ENCODE measurements around the gene MAP6D1.

Gene MAP6D1

GRCh38 chr3:183812761-183813445 is 12.5 kb downstream of the MAP6D1 start:
- no peak for ATAC-seq
- TF ChIP-seq ZNF70 (CRISPR knock-in tag; IDR thresholded peaks at IDR 0.05) = no peak
- no peak for TF ChIP-seq PPARA (CRISPR knock-in tag; IDR thresholded peaks at IDR 0.05; ENCODE audit: borderline replicate concordance)
- TF ChIP-seq ESRRG (CRISPR knock-in tag; IDR thresholded peaks at IDR 0.05) = no peak
- no peak for TF ChIP-seq CSDC2 (CRISPR knock-in tag; IDR thresholded peaks at IDR 0.05)
- TF ChIP-seq BACH2 (CRISPR knock-in tag; IDR thresholded peaks at IDR 0.05; ENCODE audit: borderline replicate concordance) = no peak
- TF ChIP-seq ZC3H10 (CRISPR knock-in tag; IDR thresholded peaks at IDR 0.05) = no peak
- no peak for TF ChIP-seq GLIS3 (CRISPR knock-in tag; IDR thresholded peaks at IDR 0.05)
- no peak for TF ChIP-seq PATZ1 (CRISPR knock-in tag; IDR thresholded peaks at IDR 0.05; ENCODE audit: borderline replicate concordance)
- no peak for TF ChIP-seq POU6F1 (CRISPR knock-in tag; IDR thresholded peaks at IDR 0.05; ENCODE audit: borderline replicate concordance, low read depth)
- no peak for TF ChIP-seq ARNTL (CRISPR knock-in tag; IDR thresholded peaks at IDR 0.05; ENCODE audit: borderline replicate concordance, low read depth)
- no peak for TF ChIP-seq ZFP30 (CRISPR knock-in tag; IDR thresholded peaks at IDR 0.05)
- TF ChIP-seq SNAI2 (CRISPR knock-in tag; IDR thresholded peaks at IDR 0.05) = no peak

- TF ChIP-seq ZC3H10 (CRISPR knock-in tag; IDR thresholded peaks at IDR 0.05) (no peak), ARNTL (CRISPR knock-in tag; IDR thresholded peaks at IDR 0.05; ENCODE audit: borderline replicate concordance, low read depth) (no peak), TSHZ2 (CRISPR knock-in tag; IDR thresholded peaks at IDR 0.05) (no peak), CSDC2 (CRISPR knock-in tag; IDR thresholded peaks at IDR 0.05) (no peak), PPARA (CRISPR knock-in tag; IDR thresholded peaks at IDR 0.05; ENCODE audit: borderline replicate concordance) (no peak), GLIS3 (CRISPR knock-in tag; IDR thresholded peaks at IDR 0.05) (no peak), CREB5 (CRISPR knock-in tag; IDR thresholded peaks at IDR 0.05; ENCODE audit: low read depth) (no peak), CSRNP3 (CRISPR knock-in tag; IDR thresholded peaks at IDR 0.05) (no peak), ZNF8 (CRISPR knock-in tag; IDR thresholded peaks at IDR 0.05) (no peak), BACH2 (CRISPR knock-in tag; IDR thresholded peaks at IDR 0.05; ENCODE audit: borderline replicate concordance) (no peak), ESRRG (CRISPR knock-in tag; IDR thresholded peaks at IDR 0.05) (no peak), TCF4 (CRISPR knock-in tag; IDR thresholded peaks at IDR 0.05; ENCODE audit: borderline replicate concordance) (no peak), TOX (CRISPR knock-in tag; IDR thresholded peaks at IDR 0.05; ENCODE audit: borderline replicate concordance) (no peak), RARB (CRISPR knock-in tag; IDR thresholded peaks at IDR 0.05) (no peak), OSR1 (CRISPR knock-in tag; IDR thresholded peaks at IDR 0.05) (no peak), ZFP3 (CRISPR knock-in tag; IDR thresholded peaks at IDR 0.05) (no peak), PATZ1 (CRISPR knock-in tag; IDR thresholded peaks at IDR 0.05; ENCODE audit: borderline replicate concordance) (no peak), POU6F1 (CRISPR knock-in tag; IDR thresholded peaks at IDR 0.05; ENCODE audit: borderline replicate concordance, low read depth) (no peak), ZFP30 (CRISPR knock-in tag; IDR thresholded peaks at IDR 0.05) (no peak), ZNF70 (CRISPR knock-in tag; IDR thresholded peaks at IDR 0.05) (no peak)
Observed at GRCh38 chr3:183811638-183812037, 13.7 kb downstream of the MAP6D1 start.

More at GRCh38 chr3:183811638-183812037, 13.7 kb downstream of the MAP6D1 start:
- no peak for ATAC-seq
